ENCODE data around the gene CLCNKA. TPM values are rescaled to one million over a fixed set of nuclear protein-coding genes. Genes with fewer than 3 reads are reported as not detected.

Gene CLCNKA
- polyA plus RNA-seq, 4 donors: 13.8 to 24.5 (median 18.1) TPM

GRCh38 chr1:16073490-16074119 lies 51.8 kb downstream of the CLCNKA start, which contains the start of gene FAM131C:
FAM131C (minus strand) TSS chr1:16073651; CDS start chr1:16073442, 209 bp downstream.
- no peak for DNase-seq (ENCODE audit: low read depth in 4 of 4, low spot score in 2 of 4)

GRCh38 chr1:16074217-16074616 lies 52.4 kb downstream of the CLCNKA start:
- no peak for DNase-seq (ENCODE audit: low read depth in 4 of 4, low spot score in 2 of 4)

GRCh38 chr1:16075337-16076030 lies 53.6 kb downstream of the CLCNKA start:
- no peak for DNase-seq (ENCODE audit: low read depth in 4 of 4, low spot score in 2 of 4)

GRCh38 chr1:16076031-16076864 lies 54.4 kb downstream of the CLCNKA start:
- DNase-seq (ENCODE audit: low read depth in 4 of 4, low spot score in 2 of 4): no peak

GRCh38 chr1:16076865-16077238 lies 55.0 kb downstream of the CLCNKA start:
- no peak for DNase-seq (ENCODE audit: low read depth in 4 of 4, low spot score in 2 of 4)

- no peak for DNase-seq (ENCODE audit: low read depth in 4 of 4, low spot score in 2 of 4)
Measured at GRCh38 chr1:16077406-16078245, 55.8 kb downstream of the CLCNKA start.

GRCh38 chr1:16078925-16079656 lies 57.3 kb downstream of the CLCNKA start:
- peak in 3 of 4 donors; percentile 58 to 70 (median 65) for DNase-seq (ENCODE audit: low read depth in 4 of 4, low spot score in 2 of 4)

GRCh38 chr1:16080422-16081150 lies 58.8 kb downstream of the CLCNKA start:
- no peak for DNase-seq (ENCODE audit: low read depth in 4 of 4, low spot score in 2 of 4)

GRCh38 chr1:16081636-16082035 lies 59.8 kb downstream of the CLCNKA start:
- no peak for DNase-seq (ENCODE audit: low read depth in 4 of 4, low spot score in 2 of 4)

- DNase-seq (ENCODE audit: low read depth in 4 of 4, low spot score in 2 of 4): no peak
Measured at GRCh38 chr1:16082283-16083038, 60.6 kb downstream of the CLCNKA start.

- no peak for DNase-seq (ENCODE audit: low read depth in 4 of 4, low spot score in 2 of 4)
Measured at GRCh38 chr1:16083486-16083885, 61.6 kb downstream of the CLCNKA start.

Other genes starting within 250 kb of the CLCNKA start
- 1 to 10 TPM; 1.4 to 3.8 (median 1.7) TPM for gene UQCRHL, start 214.4 kb upstream of the CLCNKA start, polyA plus RNA-seq (ENCODE audit: insufficient read length in 4 of 4)
- gene SPEN, start 174.3 kb upstream of the CLCNKA start, polyA plus RNA-seq (ENCODE audit: insufficient read length in 4 of 4): 10 to 100 TPM; 46.9 to 70.6 (median 58.3) TPM
- gene ZBTB17, start 45.9 kb upstream of the CLCNKA start, polyA plus RNA-seq (ENCODE audit: insufficient read length in 4 of 4): 10 to 100 TPM; 30.4 to 42.6 (median 33.7) TPM
- gene SRARP, start 17.8 kb upstream of the CLCNKA start, polyA plus RNA-seq (ENCODE audit: insufficient read length in 4 of 4): under 1 TPM; 0.07 to 0.29 (median 0.16) TPM
- gene HSPB7, start 4.0 kb upstream of the CLCNKA start, polyA plus RNA-seq (ENCODE audit: insufficient read length in 4 of 4): 1 to 10 TPM; 3.4 to 6.0 (median 4.7) TPM
- gene CLCNKB, start 21.7 kb downstream of the CLCNKA start, polyA plus RNA-seq (ENCODE audit: insufficient read length in 4 of 4): 10 to 100 TPM; 37.3 to 73.1 (median 60.9) TPM
- 1 to 10 TPM; 1.0 to 2.7 (median 2.0) TPM for gene FAM131C, start 51.6 kb downstream of the CLCNKA start, polyA plus RNA-seq (ENCODE audit: insufficient read length in 4 of 4)
- 10 to 100 TPM; 12.9 to 25.0 (median 20.1) TPM for gene EPHA2, start 134.0 kb downstream of the CLCNKA start, polyA plus RNA-seq (ENCODE audit: insufficient read length in 4 of 4)
- 10 to 100 TPM; 16.7 to 28.3 (median 23.0) TPM for gene ARHGEF19, start 190.6 kb downstream of the CLCNKA start, polyA plus RNA-seq (ENCODE audit: insufficient read length in 4 of 4)
- gene CPLANE2, start 215.1 kb downstream of the CLCNKA start, polyA plus RNA-seq (ENCODE audit: insufficient read length in 4 of 4): 1 to 10 TPM; 4.7 to 7.2 (median 6.6) TPM

All from left renal cortex interstitium (tissue), 4 donors.